ENCODE data around the gene FAM53A.

DNA sequence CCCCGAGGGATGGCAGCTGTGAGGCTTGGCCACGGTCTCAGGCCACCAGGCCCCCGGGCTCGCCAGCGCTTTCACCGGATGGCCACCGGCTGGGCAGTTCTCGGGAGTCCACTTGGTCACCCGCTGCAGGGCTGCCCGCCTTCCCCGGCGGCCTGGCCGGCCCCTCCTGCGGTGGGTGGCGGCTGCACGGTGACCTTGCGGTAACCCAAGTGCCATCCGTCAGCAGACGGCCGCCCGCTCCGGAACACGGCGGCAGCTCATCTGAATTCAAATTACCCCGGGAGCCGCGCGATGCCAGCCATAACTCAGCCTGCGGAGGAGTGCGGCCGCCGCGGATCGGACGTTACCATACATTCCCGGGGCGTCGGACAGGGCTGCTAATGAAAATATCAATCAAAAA lies 60.7 kb downstream of the FAM53A start:
- TF ChIP-seq, protein P1, sequence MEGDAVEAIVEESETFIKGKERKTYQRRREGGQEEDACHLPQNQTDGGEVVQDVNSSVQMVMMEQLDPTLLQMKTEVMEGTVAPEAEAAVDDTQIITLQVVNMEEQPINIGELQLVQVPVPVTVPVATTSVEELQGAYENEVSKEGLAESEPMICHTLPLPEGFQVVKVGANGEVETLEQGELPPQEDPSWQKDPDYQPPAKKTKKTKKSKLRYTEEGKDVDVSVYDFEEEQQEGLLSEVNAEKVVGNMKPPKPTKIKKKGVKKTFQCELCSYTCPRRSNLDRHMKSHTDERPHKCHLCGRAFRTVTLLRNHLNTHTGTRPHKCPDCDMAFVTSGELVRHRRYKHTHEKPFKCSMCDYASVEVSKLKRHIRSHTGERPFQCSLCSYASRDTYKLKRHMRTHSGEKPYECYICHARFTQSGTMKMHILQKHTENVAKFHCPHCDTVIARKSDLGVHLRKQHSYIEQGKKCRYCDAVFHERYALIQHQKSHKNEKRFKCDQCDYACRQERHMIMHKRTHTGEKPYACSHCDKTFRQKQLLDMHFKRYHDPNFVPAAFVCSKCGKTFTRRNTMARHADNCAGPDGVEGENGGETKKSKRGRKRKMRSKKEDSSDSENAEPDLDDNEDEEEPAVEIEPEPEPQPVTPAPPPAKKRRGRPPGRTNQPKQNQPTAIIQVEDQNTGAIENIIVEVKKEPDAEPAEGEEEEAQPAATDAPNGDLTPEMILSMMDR (IDR thresholded peaks at IDR 0.05): no peak
- TF ChIP-seq POLR2AphosphoS5 (IDR thresholded peaks at IDR 0.05) (no peak), EP300 (IDR thresholded peaks at IDR 0.05) (no peak), POLR2A (IDR thresholded peaks at IDR 0.05) (no peak)
